NCI-H1694 (cell line): Measurements from ENCODE around the gene RABGAP1L.

ENCODE experiments used
- DNase-seq: peaks from one replicate; lab custom pipeline; 2025; lab: John Stamatoyannopoulos, UW

RABGAP1L gene

DNA sequence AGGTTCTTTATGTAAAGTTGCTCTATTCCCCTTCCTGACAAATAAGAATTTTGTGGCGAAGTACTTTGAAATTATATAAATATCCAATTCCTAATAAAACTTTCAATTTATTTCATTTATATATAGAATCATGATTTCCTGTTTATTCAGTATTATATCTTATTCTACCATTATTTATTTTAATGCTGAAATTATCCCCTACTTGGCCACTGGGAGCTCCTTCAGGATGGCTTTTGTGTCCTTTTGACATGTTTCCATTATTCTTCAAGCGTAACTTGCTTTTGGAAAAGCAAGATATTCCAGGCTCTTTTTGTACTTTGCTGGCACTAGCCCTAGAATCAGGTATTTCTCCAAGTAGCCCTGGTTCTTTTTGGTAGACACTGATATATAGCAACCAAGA is 773.3 kb downstream of the RABGAP1L start:
- no peak for DNase-seq

DNA sequence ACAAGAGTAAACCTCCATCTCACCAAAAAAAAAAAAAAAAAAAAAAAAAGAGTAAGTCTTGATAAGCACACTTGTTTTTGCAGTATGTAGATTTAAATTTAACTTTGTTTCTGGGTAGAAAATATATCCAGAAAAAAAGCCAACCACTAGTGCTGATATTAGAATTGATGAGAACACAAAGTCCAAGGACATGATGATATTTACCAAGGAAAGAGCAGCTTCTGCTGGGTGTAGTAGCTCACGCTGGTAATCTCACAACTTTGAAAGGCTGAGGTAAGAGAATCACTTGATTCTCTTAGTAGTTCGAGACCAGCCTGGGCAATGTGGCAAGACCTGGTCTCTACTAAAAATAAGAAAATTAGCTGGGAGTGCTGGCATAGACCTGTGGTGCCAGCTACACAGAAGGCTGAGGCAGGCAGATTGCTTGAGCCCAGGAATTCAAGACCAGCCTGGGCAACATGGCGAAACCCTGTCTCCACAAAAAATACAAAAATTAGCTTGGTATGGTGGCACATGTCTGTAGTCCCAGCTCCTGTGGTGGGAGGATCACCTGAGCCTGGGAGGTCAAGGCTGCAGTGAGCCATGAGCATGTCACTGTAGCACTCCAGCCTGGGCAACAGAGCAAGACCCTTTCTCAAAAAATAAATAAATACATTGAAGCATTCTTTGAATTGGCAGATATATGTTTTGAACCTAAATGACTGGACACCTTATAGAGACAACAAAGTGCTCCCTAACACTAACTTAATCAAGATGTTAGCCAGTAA is 776.8 kb downstream of the RABGAP1L start:
- no peak for DNase-seq

DNA sequence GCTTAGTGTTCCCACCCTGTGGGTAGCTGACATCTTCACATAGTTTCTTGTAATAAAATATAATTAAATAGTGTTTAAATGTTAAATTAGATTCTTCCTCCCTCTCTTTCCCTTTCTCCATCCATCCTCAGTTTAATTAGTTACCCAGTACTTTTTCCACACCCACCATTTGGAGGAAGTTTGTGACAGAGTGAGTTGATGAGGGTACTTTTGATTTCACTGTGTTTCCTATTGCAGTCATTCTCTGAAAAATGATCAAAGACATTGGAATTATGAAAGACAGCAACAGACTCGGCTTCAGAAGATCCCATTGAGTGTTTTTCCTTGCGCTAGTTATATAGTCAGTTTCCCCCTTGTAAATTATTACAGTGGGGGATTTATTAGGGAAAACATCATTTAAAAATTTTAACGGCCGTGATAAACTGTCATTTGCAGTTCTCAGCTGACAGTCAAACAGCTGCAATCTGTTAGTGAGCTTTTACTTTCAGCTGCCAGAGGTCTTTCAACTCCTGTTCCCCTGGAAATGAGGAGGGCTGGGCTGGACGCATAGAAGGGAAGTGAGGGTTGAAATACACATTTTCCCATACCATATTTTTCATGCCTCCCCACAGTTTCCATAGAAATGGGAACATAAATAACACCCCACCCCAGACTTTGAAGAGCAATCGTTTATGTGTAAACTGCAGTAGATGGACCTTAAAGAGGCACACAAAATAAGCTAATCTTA is 779.1 kb downstream of the RABGAP1L start:
- DNase-seq, result peak; percentile 17

DNA sequence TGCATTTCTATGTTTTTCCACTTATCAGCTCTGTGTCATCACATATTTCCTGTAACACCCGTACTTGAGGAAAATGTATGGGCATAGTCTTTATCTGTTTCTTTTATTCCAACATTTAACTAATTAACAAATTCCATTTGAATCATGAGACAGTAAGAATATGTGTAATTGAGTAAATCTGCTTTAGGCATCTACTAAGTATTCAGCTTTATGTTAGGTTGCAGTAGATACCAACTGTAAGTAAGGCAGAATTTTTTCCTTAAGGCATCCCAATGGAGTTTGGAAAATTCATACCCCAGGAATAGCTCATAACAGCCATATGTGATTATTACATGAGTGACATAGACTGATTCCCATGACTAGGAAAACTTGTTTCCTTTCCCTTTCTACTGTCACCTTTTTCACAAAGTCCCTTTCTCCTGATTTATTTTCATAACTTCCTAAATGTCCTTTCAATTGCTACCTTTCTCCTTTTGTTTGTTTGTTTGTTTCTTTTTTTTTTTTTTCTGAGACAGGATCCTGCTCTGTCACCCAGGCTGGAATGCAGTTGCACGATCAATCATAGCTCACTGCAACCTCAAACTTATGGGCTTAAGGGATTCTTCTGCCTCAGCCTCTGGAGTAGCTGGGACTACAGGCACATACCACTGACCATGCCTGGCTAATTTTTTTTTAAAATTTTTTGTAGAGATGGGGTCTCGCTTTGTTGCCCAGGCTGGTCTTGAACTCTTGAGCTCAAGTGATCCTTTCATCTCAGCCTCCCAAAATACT is 780.6 kb downstream of the RABGAP1L start:
- DNase-seq, result no peak

DNA sequence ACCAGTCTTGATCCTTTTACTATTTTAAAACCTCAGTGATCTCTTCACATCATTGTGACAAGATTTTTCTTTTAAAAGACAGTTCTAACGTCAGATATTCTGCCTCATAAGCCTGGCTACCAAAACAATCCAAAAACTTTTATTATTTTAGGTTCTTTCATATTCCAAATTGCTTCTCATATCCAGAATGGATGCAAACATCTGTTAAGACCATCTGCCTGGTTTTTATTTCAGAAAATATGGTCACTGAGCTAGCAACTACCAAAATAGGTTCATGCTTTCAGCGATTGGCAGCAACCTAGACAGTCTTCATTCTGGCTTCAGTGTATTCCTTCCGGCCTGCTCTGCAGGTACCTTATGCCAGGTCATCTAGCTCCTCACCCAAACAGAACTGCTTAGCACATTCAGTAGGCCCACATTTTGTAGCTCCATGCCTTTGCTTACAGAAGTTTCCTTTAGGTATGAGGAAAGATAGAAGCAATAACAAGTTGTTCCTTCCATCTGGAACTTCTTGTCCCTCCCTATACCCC is 781.4 kb downstream of the RABGAP1L start:
- peak; percentile 86 for DNase-seq

DNA sequence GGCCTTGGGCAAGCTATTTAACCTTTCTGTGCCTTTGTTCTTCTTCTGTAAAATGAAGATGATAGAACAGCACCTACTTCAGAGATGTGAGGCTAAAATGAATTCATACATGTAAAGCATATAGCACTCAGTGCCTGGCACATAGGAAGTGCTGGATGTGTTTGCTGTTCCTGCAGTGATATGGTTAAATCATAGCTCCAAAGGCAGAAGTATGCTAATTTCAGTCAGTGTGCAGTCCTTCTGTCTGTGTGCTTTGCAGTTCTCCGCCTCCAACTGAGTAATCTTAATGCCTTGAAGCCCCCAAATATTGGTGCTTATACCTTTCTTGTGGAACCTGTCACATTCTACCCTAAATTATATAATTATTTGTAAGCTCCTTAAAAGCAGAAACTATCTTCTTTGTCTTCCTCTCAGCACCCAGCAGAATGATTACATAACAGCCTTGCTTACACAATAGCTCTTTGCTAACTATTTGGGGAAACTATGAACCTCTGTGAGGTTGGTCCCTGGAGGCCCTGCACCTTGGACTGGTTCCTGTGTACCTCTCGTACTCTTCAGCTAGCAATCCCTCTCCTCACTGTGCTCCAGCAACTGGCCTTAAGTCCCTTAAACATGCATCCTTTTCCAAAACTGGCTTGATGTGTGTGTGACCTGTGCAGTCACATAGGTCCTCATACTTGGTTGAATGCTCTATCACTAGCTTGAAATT is 783.4 kb downstream of the RABGAP1L start:
- no peak for DNase-seq

DNA sequence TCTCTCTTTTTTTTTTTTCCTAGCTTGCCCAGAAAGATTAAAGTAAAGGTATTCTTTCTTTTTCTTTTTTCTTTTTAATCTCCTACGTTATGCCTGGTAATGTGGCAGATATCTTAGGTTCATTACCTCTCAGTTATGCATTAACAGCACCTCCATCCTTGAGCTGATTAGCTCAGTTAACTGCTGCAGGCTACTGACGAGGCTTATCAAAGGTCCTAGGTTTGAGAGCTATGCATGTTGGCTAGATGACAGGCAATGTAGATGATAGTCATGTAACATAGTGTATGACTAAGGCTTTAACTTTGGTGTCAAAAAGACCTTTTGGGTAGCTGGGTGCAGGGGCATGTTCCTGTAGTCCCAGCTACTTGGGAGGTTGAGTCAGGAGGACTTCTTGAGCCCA is 786.7 kb downstream of the RABGAP1L start:
- DNase-seq, result no peak

DNA sequence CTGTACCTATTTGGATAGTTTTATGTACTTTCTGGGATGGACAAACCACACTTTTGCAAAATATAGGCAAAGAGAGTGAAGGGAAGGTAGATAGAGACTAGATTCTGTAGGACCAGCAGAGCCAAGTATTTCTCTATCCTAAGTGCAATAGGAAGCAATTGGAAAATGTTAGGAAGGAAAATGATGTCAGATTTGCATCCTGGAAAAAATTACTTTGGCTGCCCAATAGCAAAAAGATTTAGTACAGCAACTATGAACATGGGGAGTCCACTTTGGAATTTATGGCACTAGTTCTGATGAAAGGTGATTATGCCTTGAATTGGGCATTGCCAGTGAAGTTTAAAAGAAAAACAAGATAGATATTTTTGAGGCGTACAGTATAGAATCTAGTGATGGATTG is 789.7 kb downstream of the RABGAP1L start:
- no peak for DNase-seq

DNA sequence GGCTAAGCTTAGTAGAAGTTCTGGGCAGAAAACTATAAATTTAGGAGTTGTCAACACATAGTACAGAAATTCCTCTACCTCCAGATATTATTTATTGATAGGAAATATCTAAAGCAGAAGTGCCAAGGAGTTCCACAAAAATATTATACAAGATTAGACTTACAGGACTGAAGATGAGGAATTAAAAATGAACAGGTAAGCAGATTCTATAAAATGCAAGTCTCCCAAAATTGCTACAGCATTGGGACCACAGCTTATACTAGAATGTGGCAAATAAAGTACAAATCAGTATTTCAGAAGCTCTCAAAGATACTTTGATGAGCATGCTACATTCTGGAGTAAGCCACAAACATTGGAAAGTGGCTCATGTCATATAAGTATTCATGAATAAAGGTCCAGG is 790.3 kb downstream of the RABGAP1L start:
- no peak for DNase-seq

DNA sequence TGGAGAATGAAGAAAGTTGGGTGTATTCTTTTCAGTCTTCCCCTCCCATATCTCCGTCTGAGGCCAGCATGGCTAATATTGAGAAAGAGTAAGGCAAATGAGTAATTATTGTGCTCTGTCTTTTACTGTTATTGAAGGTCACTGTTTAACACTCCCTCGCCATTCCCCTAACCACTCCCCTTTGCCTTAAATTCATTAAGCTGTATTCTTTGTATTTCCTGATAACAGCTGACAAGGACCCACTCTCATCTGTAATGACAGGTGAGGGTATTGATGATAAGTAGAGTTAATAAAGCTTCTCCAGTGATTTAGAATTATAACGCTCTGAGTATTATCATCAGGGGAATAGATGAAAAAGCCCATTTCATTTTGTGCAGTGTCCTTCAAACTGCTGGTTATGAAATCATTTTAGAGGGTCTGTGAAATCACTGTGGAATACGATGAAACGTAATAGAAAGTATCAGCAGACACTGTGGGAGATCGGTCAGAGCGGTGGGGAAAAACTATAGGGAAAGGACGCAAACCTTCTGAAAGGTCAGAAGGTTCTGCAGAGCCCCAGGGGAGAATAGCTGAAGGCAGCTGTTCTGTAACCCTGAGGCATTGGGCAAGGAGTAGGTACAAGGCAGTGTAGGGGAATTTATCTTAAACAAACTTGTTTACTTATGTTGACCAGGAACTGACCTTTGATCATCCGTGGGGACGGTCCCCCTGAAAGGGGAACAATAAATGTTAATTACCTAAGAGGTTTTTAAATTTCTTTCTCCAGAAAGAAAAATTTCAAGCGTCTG is 794.2 kb downstream of the RABGAP1L start:
- DNase-seq, result no peak

DNA sequence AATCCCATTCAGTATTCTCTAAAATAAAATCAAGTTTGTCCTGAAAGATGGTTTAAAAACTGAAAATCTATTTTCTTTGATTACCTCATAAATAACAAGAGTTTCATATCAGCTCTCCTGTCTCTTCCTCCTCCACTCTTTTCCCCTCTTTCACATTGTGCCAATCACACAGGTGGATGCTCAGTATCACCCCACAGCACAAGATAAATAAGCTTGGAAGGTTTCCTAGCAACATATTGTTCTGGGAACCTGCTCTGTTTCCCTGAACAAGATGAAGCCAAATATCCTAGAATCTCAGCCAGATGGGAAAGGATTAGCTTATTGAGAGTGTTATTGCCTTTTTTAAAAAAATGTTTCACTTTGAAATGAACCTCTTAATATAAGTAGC is 794.7 kb downstream of the RABGAP1L start:
- peak; percentile 37 for DNase-seq

DNA sequence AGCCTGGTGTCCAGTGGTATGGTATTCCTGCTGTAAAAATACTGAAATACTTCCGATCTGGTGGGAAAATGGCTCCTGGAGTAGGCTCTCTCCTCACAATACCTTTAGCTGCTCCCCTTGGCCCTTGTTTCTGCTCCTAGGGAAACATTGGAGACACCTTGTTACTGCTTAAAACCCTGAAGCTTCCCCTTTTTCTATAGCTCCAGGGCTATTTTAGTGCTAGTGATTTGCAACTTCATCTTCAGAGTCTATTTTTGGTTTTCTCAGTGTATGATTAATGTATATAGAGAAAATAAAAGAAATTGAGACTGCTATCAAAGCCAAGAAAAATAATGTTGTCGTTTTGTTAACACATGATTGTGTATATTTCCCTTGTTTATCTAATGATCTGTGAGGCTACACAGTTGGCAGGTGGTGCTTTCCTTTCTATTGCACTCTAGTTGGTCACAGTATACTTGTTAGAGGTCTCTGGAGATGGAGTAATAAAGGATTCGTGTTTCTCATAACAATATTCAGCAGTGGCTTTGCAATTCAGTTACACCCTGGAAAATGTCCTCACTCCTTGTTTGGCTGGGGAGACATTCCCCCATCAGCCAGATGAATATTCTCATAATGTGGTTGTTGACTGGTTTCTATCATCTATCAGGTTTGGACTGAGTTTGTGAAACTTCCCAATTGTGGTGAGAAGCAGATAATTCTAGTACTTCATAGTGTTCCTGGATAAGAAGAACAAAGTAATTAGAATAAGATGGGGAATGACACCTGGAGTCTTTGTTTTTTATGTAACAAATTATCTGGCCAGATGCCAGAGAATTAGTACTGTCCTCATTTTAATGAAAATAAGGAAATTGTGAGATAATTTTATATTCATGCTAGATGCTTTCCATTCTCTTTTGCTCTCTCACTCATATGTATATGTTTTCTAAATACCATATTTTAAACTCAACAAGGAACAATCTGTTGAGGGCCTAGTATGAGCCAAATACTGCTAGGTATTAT is 795.6 kb downstream of the RABGAP1L start:
- DNase-seq, result peak; percentile 24

DNA sequence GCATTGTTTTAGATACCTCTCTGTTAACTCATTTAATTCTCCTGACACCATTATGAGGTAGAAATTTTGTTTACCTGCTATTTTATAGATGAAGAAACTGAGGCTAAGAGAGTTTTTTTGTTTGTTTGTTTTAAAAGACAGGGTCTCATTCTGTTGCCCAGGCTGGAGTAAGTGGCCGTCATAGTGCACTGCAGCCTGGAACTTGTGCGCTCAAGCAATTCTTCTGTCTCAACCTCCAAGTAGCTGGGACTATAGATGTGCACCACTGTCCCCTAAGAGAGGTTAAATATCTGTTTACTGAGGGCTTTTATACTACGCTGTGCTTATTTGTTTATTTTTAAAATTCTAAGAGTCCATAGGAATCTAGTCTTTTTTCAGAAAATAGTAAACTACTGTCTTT is 796.8 kb downstream of the RABGAP1L start:
- DNase-seq, result no peak

DNA sequence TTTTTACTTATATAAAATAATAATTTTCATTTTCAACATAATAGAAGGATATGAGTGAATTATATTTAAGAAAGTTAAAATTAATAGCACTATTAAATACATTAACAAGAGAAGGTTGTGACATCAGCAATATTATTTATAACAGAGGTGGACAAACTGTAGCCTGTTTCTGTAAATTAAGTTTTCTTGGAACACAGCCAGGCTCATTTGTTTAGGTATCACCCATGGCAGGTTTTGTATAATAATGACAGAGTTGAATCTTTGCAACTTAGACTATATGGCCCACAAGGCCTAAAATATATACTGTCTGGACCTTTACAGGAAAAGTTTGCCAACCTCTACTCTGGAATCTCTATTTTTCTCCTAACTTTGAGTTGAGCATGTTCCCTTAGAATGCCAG is 797.7 kb downstream of the RABGAP1L start:
- DNase-seq, result no peak

DNA sequence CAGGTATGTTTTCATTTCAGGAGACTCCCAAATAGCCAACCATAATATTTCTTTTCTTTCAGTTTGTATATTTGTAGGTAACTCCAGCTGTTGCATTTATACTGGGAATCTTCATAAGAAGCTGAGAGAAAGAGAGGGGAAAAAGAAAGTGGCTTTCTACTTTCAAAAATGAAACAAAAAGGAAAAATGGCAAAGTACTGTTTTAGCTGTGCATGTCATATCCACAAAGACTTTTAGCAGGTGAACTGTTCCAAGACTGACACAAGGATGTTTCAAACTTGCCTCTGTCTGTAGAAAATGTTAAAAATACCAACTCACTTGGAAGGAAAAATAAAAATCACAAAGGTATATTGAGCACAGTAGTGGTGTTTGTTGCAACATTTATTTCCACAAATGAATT is 798.5 kb downstream of the RABGAP1L start:
- no peak for DNase-seq

DNA sequence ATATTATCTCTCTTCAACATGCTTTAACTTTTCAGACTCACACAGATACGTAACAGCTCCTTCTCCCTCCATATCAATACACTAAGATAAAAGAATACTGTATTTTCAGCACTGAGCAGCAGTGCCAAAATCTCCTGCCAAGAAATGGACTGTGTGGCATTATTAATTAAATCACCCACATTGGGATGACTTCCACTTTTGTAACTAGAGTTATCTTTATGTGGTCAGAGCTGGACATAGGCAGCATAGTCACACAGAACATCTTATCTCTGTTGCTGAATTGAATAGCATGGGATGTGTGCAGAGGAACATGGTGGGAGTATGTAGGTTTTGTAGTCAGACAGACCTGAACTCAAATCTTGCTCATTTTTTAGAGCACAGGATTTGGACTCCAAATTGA is 799.1 kb downstream of the RABGAP1L start:
- DNase-seq, result no peak

DNA sequence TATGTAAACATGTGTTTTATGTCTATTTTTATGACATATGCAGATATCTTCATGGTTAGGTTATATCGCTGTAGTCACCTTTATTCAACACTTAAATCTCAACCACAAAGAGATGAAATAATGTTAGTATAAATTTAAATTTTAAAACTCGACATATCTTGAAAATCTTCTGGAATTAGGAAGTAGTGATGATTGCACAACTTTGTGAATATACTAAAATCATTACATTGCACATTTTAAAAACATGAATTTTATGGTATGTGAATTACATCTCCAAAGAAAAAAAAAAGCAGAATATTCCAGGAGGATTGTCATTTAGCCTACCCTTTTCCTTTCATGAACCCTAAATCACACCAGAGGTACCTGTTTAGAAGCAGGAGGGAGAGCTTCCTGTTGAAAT is 801.0 kb downstream of the RABGAP1L start:
- DNase-seq, result no peak

DNA sequence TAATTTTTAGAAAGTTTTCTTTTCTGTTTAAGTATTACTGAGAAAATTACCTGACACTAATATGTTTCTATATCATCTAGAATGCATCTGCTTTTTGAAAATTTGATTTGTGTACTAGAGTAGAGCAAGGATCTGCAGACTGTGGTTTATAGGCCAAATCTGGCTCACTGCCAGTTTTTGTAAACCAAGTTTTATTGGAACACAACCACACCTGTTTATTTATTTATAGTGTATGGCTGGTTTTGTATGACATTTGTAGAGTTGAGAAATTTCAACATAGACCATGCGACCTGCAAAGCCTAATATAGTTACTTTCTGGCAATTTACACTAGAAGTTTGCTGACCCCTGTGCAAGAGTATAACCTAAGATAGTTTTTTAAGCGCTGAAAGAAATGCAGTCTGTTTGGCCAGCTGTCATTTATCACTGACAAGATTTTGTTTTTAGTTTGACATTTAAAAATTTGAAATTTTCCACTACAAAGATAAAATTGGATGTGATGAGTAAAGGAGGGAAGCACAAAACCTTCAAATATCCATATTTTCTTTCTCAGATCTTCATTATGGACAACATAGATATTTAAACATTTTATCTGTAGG is 804.3 kb downstream of the RABGAP1L start:
- peak; percentile 53 for DNase-seq

DNA sequence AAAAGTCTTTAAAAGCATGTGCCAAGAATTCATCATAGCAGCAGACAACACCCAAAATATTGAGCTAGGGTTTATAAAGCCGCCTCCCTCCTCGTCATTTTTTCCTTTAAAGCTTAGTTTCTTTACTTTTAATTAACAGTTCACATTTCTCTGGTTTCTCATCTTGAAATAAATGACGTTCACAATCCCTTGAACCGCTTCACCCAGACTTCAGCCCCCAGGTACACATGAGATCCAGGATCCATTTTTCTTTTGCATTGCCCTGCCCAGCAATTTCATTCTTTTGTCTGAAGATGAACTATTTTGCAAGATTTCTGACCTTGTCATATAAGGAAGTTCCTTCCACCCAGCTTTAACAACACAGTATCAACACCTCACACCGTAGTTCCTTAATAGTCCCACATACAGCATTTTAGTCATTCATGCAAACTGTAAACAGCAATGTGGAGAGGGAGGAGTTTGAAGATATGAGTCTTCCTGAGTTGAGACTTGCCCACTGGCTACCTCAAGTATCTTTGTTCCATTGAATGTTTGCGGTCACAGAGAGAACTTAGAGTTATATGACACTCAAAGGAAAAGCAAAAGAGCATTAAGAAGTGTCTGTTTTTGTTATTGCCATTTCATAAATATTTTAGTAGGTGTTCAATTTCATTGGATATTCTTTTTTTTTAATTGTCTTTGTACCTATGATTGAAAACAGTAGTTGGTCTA is 805.1 kb downstream of the RABGAP1L start:
- no peak for DNase-seq
